ENCODE results near the gene DYNLT4. TPM values are rescaled to one million over a fixed set of nuclear protein-coding genes. Genes with fewer than 3 reads are reported as not detected.

DYNLT4 gene
- total and polyA plus RNA-seq, 2 of the 8 experiments (the other 6 are each of a cell fraction or from before 2014, with no cell fraction given): 0.29 TPM; not detected in 1

DNA sequence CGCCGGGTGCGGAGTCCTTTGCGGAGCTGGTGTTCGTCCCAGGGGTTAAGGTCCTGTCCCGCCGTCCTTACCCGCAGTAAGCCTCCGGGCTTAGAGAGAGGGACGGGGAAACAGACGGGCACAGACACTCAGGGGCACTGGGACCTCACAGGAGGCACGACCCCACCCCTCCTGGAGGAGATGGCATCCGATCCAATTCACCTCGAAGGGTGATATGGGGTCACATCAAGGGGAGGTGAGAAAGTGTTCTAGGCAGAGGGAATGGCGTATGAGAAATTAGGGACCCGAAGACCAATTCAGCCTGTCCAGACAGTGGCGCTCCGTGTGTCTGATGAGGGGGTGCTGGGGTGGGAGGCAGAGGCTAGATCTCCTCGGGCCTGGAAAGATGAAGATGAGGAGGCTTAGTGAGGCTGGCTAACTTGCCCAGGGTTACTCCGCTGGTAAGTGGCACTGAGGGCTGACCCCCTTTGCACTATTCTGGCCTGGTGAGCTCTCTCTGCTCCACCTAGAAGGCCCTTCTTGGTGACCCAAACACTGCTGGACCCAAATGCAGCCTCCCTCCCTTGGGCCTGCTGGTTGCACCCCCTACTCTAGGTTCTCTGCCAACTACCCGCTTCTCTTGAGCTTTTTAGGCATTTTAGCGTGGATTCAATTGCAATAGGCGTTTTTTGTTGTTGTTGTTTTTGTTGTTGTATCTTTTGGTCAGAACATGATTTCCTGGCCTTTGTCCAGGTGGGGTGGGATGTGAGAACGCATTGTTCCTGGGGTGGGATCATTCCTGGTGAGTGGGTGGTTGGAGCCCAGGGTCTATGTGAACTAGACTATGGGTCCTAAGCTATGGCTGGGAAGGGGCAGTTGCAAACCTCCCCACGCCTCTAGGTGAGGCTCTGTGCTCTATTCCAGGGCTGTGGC is 13.4 kb upstream of the DYNLT4 start:
- H3K27ac ChIP-seq (ENCODE audit: low read depth, low read length): peak overlapping the region; percentile 100
- H4K20me1 ChIP-seq (replicated peaks in 1 of 2; ENCODE audit: control insufficient read depth in 1 of 2, insufficient read depth in 2 of 2, low read length in 2 of 2): no peaks in the 10 kb centered on the region
- no peak overlapping the region for H2AK5ac ChIP-seq (ENCODE audit: low read depth, low read length)
- H3K14ac ChIP-seq (ENCODE audit: insufficient read length): no peak overlapping the region
- CTCF ChIA-PET (ENCODE audit: partially characterized antibody): interaction anchor here (0.6 to 5.3 kb wide), 10 partner anchors 10 to 197 kb away, joined by 3 to 26 read pairs (median 8); partner anchors contain the start of genes BTBD19 and PLK3
- H2BK120ac ChIP-seq (replicated peaks; ENCODE audit: low read depth, low read length): peak overlapping the region; percentile 18
- peak overlapping the region; percentile 93 to 100 (median 98) for H3K9ac ChIP-seq (replicated peaks in 1 of 4; ENCODE audit: extremely low read depth in 1 of 4, low read depth in 3 of 4, low read length in 3 of 4)
- peak overlapping the region; percentile 25; the same call in 1 of the 2 replicates for H2BK20ac ChIP-seq (ENCODE audit: low read length)
- peak overlapping the region; percentile 98 for H2AFZ ChIP-seq (ENCODE audit: low read length)
- H3K4me3 ChIP-seq (ENCODE audit: extremely low read depth in 1 of 4, insufficient read depth in 2 of 4, low read depth in 3 of 4, low read length in 4 of 4): peak overlapping the region; percentile 40 to 64 (median 47)
- peak overlapping the region; percentile 66 to 84 for H3K4me2 ChIP-seq (ENCODE audit: insufficient read depth in 1 of 2, low read depth in 2 of 2, low read length in 2 of 2)
- H3K4me1 ChIP-seq (replicated peaks in 1 of 4; ENCODE audit: control insufficient read depth in 3 of 4, insufficient read depth in 4 of 4, low read length in 3 of 4): peaks cover 2 to 5% (median 3%) of the 10 kb centered on the region in 4 experiments; a peak in 5 of 7 replicates
- no peaks in the 10 kb centered on the region for H3K79me1 ChIP-seq (ENCODE audit: low read depth, low read length)
- peak overlapping the region; percentile 77 for H2BK12ac ChIP-seq (ENCODE audit: low read depth, low read length)
- H3K36me3 ChIP-seq (ENCODE audit: control insufficient read depth in 2 of 4, insufficient read depth in 4 of 4, low read length in 3 of 4): no peaks in the 10 kb centered on the region
- DNase-seq (ENCODE audit: low read depth in 1 of 2, low spot score in 2 of 2) (no peak), FAIRE-seq (no peak)
- H3K4ac ChIP-seq (replicated peaks; ENCODE audit: insufficient read length, low read depth, low read length): no peak overlapping the region
- no peak overlapping the region for H3K56ac ChIP-seq (replicated peaks; ENCODE audit: insufficient read length, low read depth, low read length)
- peak overlapping the region; percentile 100 for H4K91ac ChIP-seq (replicated peaks; ENCODE audit: insufficient read length, low read length)
- H2BK5ac ChIP-seq (ENCODE audit: low read depth, low read length): peak overlapping the region; percentile 100
- H3K9me3 ChIP-seq (ENCODE audit: insufficient read depth in 2 of 2, low read depth in 1 of 2, low read length in 1 of 2): no peaks in the 10 kb centered on the region
- peak overlapping the region; percentile 91 for H3K18ac ChIP-seq (ENCODE audit: extremely low read depth, low read length)
- H3K79me2 ChIP-seq (ENCODE audit: control insufficient read depth in 1 of 2, insufficient read depth in 2 of 2, low read length in 2 of 2): no peaks in the 10 kb centered on the region
- POLR2A ChIA-PET (ENCODE audit: partially characterized antibody): interaction anchor here (0.6 to 16.6 kb wide), 27 partner anchors 9 to 679 kb away, joined by 3 to 547 read pairs (median 6); partner anchors contain the start of genes BEST4, BTBD19, CCDC163 and DYNLT4
- H2BK15ac ChIP-seq (ENCODE audit: low read length): peak overlapping the region; percentile 66
- no peak overlapping the region for H3K23ac ChIP-seq (ENCODE audit: insufficient read length)
- peaks cover 7% of the 10 kb centered on the region for H3K23me2 ChIP-seq (ENCODE audit: low read depth, low read length)
- H4K8ac ChIP-seq (ENCODE audit: extremely low read depth, insufficient read depth, low read length): peak overlapping the region; percentile 100; the same call in 1 of the 2 replicates
- 45% methylated on average over 25 of the region's 25 CpGs; no CpG with 5 or more reads in 1 of the 2 experiments for WGBS, 2 experiments (ENCODE audit: extremely low coverage in 1 of 2, insufficient coverage in 1 of 2, insufficient read length in 1 of 2, insufficient replicate concordance in 2 of 2, low coverage in 1 of 2, low lambda C conversion rate in 2 of 2, missing lambda C conversion rate in 1 of 2)
- peak overlapping the region; percentile 48 for H4K5ac ChIP-seq (ENCODE audit: insufficient read length, low read depth, low read length)
- no peaks in the 10 kb centered on the region; a peak in 2 of 7 replicates for H3K27me3 ChIP-seq (replicated peaks in 1 of 4; ENCODE audit: control insufficient read depth in 3 of 4, extremely low read depth in 1 of 4, insufficient read depth in 3 of 4, low read length in 3 of 4)
- TF ChIP-seq RNF2 (IDR thresholded peaks at IDR 0.05; ENCODE audit: borderline replicate concordance, low read depth, low read length, missing control alignments, poor library complexity, severe bottlenecking) (no peak), KDM4A (IDR thresholded peaks at IDR 0.05; ENCODE audit: low read depth, low read length, severe bottlenecking) (peak; percentile 44), GTF2F1 (IDR thresholded peaks at IDR 0.05; ENCODE audit: borderline replicate concordance, low read depth, low read length) (no peak), SIRT6 (IDR thresholded peaks at IDR 0.05; ENCODE audit: low read length) (no peak), HDAC6 (IDR thresholded peaks at IDR 0.05; ENCODE audit: low read depth, low read length) (no peak), MAFK (IDR thresholded peaks at IDR 0.05; ENCODE audit: low read depth, low read length) (no peak), SIN3A (conservative IDR thresholded peaks at IDR 0.05 in 1 of 2, IDR thresholded peaks at IDR 0.05 in 1 of 2; ENCODE audit: low read depth in 1 of 2, low read length in 2 of 2) (0 out of 4 replicates have a peak, but pooled peaks of 1 of the 2 experiments have one; percentile 24), PHF8 (conservative IDR thresholded peaks at IDR 0.05; ENCODE audit: low read depth, low read length) (peak; percentile 56), NANOG (IDR thresholded peaks at IDR 0.05; ENCODE audit: insufficient read depth, low read depth, low read length, poor library complexity, severe bottlenecking) (no peak)
